ENCODE measurements around the gene B3GAT1.

DNA sequence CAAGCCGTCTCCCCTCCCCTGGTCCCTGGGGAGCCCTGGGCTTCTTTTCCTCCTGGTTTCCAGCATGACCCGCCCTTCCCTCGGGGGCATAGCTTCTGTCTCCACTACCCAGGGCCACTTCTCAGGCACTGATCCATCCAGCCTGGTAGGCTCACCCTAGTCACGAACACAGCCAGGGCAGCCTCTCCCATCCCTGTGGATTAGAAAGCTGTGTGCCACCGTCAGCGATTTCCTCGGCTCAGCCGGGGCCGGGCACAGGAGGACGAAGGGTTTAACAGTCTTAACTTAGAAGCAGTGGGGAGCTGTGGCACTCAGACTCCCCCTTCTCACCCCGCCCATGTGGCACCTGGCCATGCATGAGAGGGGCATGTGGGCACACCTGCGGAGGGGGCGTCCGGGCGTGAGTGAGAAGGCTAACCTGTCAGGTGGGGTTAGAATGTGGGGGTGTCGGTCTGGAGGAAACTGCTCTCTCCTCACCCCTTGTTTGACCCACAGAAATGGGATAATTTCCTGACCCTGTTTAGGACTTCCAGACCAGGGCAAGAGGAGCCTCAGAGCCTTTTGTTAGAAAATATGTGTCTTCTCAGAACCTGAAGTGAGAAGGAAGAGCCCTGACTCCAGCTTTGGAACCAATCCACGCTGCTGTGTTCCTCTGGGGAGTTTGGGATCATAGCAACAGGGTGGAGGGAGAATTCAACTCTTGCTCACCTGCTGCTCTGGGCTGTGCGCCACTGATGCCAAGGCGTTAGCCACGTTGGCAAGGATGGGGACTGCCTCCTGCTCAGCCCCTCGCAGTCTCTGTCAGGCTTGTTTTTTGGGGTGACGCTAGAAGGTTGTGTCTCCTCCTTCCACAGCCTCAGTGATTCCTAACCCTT lies 65.7 kb downstream of the B3GAT1 start:
- TF ChIP-seq, protein P1, sequence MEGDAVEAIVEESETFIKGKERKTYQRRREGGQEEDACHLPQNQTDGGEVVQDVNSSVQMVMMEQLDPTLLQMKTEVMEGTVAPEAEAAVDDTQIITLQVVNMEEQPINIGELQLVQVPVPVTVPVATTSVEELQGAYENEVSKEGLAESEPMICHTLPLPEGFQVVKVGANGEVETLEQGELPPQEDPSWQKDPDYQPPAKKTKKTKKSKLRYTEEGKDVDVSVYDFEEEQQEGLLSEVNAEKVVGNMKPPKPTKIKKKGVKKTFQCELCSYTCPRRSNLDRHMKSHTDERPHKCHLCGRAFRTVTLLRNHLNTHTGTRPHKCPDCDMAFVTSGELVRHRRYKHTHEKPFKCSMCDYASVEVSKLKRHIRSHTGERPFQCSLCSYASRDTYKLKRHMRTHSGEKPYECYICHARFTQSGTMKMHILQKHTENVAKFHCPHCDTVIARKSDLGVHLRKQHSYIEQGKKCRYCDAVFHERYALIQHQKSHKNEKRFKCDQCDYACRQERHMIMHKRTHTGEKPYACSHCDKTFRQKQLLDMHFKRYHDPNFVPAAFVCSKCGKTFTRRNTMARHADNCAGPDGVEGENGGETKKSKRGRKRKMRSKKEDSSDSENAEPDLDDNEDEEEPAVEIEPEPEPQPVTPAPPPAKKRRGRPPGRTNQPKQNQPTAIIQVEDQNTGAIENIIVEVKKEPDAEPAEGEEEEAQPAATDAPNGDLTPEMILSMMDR (IDR thresholded peaks at IDR 0.05), result no peak
- no peak for TF ChIP-seq POLR2A (IDR thresholded peaks at IDR 0.05)

Data from adrenal gland (tissue), 5 donors.